OCI-LY3 (cell line): ENCODE results near the gene FMNL3.

Experiments
- H2AFZ ChIP-seq: fragments of 200-600, 300-600 bp; shearing (Covaris generic); 2 replicates; pipeline ENCODE4 v1.6.0; 2014; ENCODE audit warnings: antibody characterized with exemption, low read depth, low read length
- H3K27ac ChIP-seq: fragments of 200-600, 300-600 bp; sonication (generic); 2 replicates; pipeline ENCODE4 v1.5.1; 2014; ENCODE audit warnings: mild to moderate bottlenecking, low read length, moderate library complexity, mixed read lengths
- H3K27me3 ChIP-seq: fragments of 200-600, 300-600 bp; sonication (generic); 2 replicates; pipeline ENCODE4 v1.6.1; 2014; ENCODE audit warnings: low read depth, low read length, mixed read lengths
- H3K36me3 ChIP-seq: fragments of 200-600, 300-600 bp; sonication (generic); replicated peaks from 2 replicates; pipeline ENCODE3; 2014; ENCODE audit warnings: low read depth, low read length, mixed read lengths
- H3K4me1 ChIP-seq: fragments of 300-600, 200-600 bp; sonication (generic); 2 replicates; pipeline ENCODE4 v1.6.1; 2014; ENCODE audit warnings: low read length, mixed read lengths
- H3K4me2 ChIP-seq: fragments of 200-600, 300-600 bp; sonication (generic); 2 replicates; pipeline ENCODE4 v1.6.1; 2014; ENCODE audit warnings: low read length, mixed read lengths
- H3K4me3 ChIP-seq: fragments of 300-600, 200-600 bp; sonication (generic); 2 replicates; pipeline ENCODE4 v1.5.1; 2014; ENCODE audit warnings: antibody characterized with exemption, mild to moderate bottlenecking, low read length, moderate library complexity
- H3K79me2 ChIP-seq: fragments of 300-600, 200-600 bp; shearing (Covaris generic); 2 replicates; pipeline ENCODE4 v1.6.1; 2014; ENCODE audit warnings: mild to moderate bottlenecking, low read length, mixed read lengths
- H3K9ac ChIP-seq: fragments of 300-600, 200-600 bp; shearing (Covaris generic); 2 replicates; pipeline ENCODE4 v1.6.0; 2014; ENCODE audit warnings: mild to moderate bottlenecking, low read length, moderate library complexity
- H3K9me3 ChIP-seq: fragments of 200-600, 300-600 bp; shearing (Covaris generic); 2 replicates; pipeline ENCODE4 v1.6.1; 2014; ENCODE audit warnings: low read length, mixed read lengths; ENCODE audit not compliant: insufficient read depth
- H4K20me1 ChIP-seq: fragments of 200-600, 300-600 bp; sonication (generic); 2 replicates; pipeline ENCODE4 v1.6.1; 2016; ENCODE audit warnings: low read length, mixed read lengths; ENCODE audit not compliant: insufficient read depth
- CTCF ChIP-seq: fragments of 200-600, 300-600 bp; sonication (generic); IDR thresholded peaks from 2 replicates; pipeline ENCODE4 v1.5.1; 2014; ENCODE audit warnings: antibody characterized with exemption, low read length, low read depth
- EZH2phosphoT487 ChIP-seq: fragments of 200-600 bp; shearing (Covaris generic); IDR thresholded peaks from 2 replicates; pipeline ENCODE4 v1.6.1; 2018; ENCODE audit warnings: antibody characterized with exemption, mixed run types, low read depth

The FMNL3 gene

DNA sequence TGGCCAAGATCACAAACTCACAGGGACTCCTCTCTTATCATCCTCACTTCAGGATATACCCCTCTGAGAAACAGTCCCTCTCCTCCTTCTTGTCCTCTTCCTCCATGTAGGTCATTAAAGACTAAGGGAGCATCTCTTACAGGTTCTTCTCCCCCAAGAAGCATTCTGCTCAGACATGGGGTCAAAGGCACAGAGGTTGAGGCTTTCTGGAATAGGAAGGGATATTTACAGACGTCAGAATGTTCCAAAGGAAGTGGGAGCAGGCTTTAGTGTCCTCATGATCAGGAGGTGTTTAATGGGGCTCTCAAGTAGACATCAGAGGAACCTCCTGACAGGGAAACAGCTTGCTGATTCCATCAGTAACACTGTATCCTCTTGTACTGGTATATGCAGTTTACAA lies 47.5 kb downstream of the FMNL3 start:
- Histone ChIP-seq H3K9me3 (no peaks in the 10 kb centered on the region), H3K4me3 (no peak overlapping the region), H4K20me1 (no peaks in the 10 kb centered on the region), H3K27me3 (no peaks in the 10 kb centered on the region), H3K36me3 (peaks cover 55% of the 10 kb centered on the region), H3K27ac (no peak overlapping the region), H3K4me1 (peaks cover 44% of the 10 kb centered on the region), H3K79me2 (peaks cover 43% of the 10 kb centered on the region), H3K9ac (no peak overlapping the region), H3K4me2 (no peak overlapping the region), H2AFZ (no peak overlapping the region)
- no peak for TF ChIP-seq CTCF
- TF ChIP-seq EZH2phosphoT487, result no peak

DNA sequence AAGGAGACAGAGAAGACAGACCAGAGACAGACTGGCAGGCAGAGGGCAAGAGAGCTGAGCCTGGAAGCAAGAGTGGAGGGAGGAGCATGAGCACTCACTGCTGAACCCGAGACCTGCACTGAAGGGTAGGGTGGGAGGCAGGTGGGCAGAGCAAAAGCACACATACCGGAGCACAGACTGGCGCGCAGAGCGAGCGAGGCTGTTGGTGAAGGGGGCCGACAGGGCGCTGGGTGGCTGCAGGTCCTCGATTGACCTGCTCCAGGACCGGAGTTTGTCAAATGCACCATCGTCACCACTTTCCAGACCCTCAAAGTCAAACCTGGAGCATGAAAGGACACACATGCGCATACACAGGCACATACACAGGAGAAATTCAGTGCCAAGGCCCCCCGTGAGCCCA lies 48.9 kb downstream of the FMNL3 start:
- Histone ChIP-seq H3K79me2 (peaks cover 28% of the 10 kb centered on the region), H3K4me1 (peaks cover 29% of the 10 kb centered on the region), H3K9ac (no peak overlapping the region), H3K27ac (no peak overlapping the region), H3K4me2 (no peak overlapping the region), H3K36me3 (peaks cover 69% of the 10 kb centered on the region), H3K9me3 (no peaks in the 10 kb centered on the region), H4K20me1 (no peaks in the 10 kb centered on the region), H3K27me3 (no peaks in the 10 kb centered on the region), H3K4me3 (no peak overlapping the region), H2AFZ (no peak overlapping the region)
- TF ChIP-seq CTCF (no peak), EZH2phosphoT487 (no peak)

DNA sequence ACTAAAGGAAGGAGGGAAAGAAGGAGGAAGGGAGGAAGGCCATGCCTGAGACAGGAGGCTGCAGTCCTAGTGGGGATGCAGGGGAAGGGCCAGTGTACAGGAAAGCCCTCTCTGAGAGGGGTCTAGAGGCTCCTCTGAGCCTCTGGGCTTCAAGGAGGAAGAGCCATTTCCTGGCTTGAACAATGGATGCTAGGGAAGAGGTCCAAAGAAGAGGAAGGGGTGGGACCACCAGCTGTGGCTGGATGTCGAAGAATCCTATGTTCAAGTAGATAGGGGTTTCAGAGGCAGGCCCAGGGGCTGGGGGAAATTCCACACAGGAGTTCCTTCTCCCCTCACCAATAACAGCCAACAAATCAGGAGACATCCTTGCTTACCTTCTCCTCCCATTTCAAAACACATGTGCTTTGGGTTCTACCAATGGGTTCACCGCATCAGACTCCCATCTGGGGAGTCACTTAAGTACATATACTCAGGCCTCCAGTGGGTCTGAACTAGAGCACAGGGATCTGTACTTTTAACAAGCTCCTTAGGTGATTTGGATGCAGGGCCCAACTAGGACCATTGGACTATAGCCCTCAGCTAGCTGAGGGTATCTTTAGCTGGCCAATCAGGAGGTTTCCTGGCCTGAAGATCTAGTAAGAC lies 51.5 kb downstream of the FMNL3 start:
- Histone ChIP-seq H3K36me3 (peaks cover 81% of the 10 kb centered on the region), H4K20me1 (no peaks in the 10 kb centered on the region), H3K9ac (no peak overlapping the region), H3K79me2 (peaks cover 8% of the 10 kb centered on the region), H2AFZ (no peak overlapping the region), H3K4me1 (peaks cover 3% of the 10 kb centered on the region), H3K4me2 (no peak overlapping the region), H3K4me3 (no peak overlapping the region), H3K27ac (no peak overlapping the region), H3K9me3 (no peaks in the 10 kb centered on the region), H3K27me3 (no peaks in the 10 kb centered on the region)
- TF ChIP-seq EZH2phosphoT487 (no peak), CTCF (no peak)

DNA sequence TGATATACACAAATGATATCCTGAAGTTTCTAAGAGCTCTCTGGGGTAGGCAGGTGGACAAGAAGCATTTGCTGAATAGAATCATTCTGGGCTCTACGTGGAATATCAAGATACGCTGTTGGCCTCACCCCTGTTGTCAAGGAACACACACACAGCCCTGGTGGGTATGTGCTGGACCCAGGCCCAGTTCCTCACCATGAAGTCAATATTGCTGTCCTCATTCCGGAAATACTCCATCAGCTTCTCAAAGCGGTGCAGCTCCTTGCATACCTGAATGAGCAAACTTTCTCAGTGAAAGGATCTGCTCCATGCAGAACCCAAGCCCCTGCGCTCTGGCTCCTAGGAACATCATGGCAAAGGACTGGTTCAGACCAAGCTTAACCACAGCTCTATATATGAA lies 52.5 kb downstream of the FMNL3 start:
- Histone ChIP-seq H3K36me3 (peaks cover 78% of the 10 kb centered on the region), H4K20me1 (no peaks in the 10 kb centered on the region), H3K79me2 (0 out of 2 replicates have a peak, but pooled peaks cover 3% of the 10 kb centered on the region), H2AFZ (no peak overlapping the region), H3K9me3 (no peaks in the 10 kb centered on the region), H3K4me2 (no peak overlapping the region), H3K9ac (no peak overlapping the region), H3K4me3 (no peak overlapping the region), H3K27me3 (no peaks in the 10 kb centered on the region), H3K4me1 (no peaks in the 10 kb centered on the region), H3K27ac (no peak overlapping the region)
- TF ChIP-seq EZH2phosphoT487 (no peak), CTCF (no peak)
